HTR-8/SVneo (cell line): ENCODE measurements around the gene HDAC4.

Source experiments
- DNase-seq: peaks from one replicate; pipeline ENCODE4 v3.0.0; 2011; ENCODE audit warnings: low spot score, mixed read lengths; ENCODE audit not compliant: insufficient read length
- FAIRE-seq: peaks from 2 replicates; lab custom pipeline; 2011; peaks lifted over from hg19 to GRCh38; lab: Jason Lieb, UNC

HDAC4 gene

DNA sequence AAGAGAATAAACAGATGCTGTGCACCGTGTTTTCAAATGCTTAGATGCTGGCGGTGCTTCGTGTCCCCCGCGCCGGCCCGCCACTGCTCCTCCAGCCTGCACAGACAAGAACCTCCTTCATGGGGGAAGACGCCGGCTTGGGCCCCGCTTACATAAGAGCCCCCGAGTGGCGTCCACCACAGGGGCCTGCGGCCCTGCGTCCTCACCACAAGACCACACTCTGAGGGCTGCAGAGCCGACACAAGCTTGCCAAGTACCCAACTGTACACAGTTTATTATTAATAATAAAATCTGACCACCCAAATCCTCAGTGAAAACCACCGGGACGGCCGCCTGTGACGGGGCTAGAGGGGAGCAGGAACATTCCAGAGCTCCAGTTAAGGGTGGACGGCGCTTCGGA is 232.2 kb downstream of the HDAC4 start:
- FAIRE-seq (no peak), DNase-seq (no peak)

DNA sequence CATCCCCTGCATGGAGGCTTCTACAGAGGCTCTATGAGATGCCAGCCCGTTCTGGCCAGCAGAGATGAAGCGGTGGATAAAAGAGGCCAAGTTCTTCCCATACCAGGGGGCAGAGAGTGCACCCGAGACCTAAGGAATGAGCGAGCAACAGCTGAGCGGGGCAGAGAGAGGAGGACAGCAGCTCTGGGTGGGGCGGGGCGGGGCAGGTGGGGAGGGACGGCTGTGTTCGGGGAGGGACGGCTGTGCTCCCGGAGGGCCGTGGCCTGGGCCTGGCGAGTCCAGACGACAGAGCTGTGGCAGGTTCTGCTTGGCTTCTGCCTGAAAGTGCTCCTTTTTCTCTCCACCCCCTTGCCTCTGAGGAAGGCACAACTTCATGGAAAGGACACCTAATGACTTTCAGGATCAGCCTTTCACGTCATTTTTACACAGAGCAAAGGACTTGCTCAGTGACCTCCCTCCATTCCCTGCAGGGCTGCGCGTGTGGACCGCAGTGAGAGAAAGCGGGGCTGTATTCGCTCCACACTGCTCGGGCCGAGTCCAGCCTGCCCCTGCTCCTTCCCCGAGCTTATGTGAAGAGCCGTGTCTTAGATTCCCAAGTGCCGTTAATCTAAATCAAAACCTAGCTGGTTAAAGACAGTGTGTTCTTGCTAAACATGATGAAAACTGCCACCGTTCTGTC is 232.9 kb downstream of the HDAC4 start:
- DNase-seq (no peak), FAIRE-seq (no peak)

DNA sequence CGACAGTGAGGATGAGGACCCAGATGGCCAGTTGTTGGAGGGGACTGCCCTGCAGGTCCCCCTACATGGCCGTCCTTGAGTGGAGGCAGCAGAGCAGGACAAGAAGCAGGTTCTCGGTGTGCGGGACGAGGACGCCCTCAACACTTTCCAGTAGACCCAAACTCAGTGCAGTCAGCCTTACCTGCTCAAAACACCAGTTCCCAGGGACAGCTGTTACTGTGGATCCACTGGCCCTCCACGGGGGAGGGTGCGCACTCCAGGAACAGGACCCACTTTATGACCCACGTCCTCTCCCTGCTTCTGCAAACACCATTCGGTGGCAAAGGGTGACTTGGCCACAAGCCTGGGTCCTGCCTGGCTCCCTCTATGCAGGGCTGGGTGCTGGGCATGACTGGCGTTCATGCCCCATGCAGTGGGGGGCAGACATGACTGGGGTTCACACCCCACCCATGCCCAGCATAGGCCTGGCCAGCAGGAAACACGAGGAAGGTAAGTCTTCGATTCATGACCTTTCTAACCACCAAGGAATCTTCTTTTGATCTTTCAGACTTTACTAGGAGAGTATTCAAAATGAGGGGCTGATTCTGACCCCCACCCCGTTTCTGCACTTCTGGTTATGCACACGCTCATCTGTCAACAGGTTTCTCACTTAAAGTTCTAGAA is 233.7 kb downstream of the HDAC4 start:
- no peak for DNase-seq
- FAIRE-seq = no peak

DNA sequence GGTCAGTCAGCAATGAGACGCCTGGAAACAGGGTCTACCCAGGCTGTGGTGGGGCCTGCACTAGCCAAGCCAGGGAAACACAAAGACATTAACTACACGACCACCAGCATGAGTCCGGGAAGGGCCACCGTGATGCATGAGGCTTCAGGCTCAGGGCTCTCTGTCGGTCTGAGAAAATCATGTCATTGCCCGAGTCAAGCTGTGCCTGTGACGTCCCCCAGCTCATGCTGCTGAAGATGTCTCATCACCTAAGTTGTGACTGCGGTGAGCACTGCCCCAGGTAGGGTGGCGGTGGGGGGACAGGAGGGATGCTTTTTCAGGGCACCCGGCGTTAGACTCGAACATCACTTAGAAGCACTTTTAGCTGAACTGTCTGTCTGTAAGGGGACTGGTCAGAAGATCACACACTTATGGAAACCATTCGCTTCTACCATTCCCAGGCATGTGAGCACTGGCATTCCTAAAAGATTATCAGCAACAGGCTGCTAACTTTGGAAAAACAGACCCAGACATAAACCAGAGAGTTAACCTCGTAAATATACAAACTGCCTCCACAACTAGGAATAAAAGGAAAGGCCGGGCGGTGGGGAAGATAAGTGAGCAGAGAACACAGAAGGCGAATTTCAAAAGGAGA is 234.5 kb downstream of the HDAC4 start:
- no peak for DNase-seq
- no peak for FAIRE-seq

DNA sequence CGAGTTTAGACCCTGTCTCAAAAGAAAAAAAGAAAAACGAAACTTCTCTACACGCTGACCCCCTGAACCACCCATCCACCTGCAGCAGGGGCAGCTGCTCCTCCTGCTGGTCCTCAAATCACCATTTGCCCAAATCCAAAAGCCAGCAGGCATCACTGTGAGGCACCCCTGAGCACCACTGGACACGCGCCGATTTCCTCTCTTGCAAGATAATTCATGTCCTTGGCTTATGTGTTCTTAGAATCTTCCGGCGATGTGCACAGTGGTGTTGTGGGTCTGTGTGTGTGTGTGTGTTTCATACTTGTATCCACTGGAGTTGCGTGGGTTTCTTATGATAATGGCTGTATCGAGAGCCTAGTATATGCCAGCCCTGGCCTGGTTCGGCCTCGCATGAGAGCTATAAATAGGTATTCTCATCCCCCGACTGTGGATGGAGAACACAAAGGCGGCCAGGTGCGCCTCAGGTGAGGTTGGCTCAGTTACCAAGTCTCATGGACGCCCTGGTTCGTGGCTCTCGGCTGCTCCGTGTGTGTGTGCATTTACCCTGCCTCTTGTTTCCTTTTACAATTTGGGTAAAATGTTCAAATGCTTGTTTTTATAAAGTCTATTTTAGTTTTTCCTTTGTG is 235.5 kb downstream of the HDAC4 start:
- no peak for FAIRE-seq
- no peak for DNase-seq

DNA sequence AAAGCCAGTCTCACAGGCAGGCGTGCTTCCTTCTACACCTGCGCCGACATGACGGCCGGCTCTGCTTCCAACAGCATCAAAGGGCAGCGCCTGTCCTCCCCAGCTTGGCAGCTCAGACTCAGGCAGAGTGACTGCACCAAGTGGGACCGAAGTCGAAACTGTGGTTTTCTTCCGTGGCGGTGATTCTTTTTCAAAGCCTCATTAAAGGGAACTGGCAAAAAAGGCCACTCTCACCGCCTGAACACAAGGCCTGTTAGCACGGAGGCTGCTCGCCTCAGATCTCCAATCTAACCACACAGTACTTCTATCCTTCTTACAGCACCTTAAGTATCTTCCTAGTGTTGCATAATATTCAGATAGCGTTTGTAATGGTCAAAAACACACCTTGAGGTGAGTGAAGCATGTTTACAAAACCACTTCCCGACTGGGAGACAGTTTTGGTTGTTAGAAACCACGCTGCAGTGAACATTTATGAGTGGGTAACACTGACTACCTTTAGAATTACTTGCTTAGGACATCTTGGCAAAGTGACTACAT is 236.4 kb downstream of the HDAC4 start:
- FAIRE-seq (no peak), DNase-seq (no peak)

DNA sequence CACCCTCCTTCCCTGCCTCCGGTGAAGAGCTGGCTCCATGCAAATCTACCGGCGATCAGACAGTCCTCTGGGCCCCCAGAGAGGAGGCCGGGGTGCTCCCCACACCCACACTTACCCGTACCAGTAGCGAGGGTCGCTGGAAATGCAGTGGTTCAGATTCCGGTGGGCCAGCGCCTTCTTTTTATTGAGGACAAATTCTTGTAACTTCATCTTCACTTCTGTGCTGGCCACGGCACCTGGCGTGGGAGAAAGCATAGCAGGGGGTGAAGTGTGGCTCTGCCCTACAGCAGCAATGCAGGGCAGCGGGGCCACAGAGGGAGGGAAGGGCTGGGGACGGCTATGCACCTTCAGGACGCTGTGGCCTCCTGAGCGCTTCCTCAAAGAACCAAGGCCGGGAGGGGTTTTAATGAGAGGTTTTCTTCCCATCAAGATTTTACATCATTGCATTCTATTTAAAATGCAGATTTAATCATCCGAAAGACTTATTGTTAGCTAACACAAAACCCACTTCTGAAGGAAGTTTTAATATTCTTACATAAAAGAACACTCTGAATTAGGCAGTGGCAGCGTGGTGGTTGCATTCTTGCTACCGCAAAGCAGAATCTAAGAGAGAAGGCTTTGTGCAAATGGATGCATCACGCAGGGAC is 237.0 kb downstream of the HDAC4 start:
- FAIRE-seq = no peak
- DNase-seq = no peak

DNA sequence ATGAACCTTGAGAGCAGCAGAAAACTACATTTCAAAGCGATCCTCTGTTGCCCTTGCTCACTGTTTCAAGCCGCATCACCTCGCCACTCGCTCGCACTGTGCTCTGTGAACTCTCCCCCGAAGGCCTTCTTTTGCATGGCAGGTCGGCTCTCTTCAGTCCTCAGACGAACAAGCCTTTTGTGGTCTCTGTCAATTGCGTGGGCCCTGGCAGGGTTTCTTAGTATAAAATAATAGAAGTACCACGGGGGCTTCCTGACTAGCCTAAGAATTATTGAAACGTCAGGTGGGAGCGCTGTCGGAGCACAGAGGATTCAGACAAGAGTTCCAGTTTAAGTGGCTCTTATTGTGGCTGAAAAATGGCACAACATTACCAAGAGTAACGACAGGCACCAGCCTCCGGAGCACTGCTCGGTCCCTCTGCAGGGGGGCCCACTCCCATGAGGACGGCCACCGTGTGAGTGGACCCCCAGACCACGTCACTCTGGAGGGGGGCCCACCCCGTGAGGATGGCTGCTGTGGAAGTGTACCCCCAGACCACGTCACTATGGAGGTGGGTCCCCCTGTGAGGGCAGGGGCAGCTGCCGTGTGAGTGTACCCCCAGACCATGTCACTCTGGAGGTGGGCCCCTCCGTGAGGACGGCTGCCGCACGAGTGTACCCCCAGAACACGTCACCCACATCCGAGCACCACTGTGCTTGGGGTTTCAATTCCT is 237.7 kb downstream of the HDAC4 start:
- DNase-seq (no peak), FAIRE-seq (no peak)

DNA sequence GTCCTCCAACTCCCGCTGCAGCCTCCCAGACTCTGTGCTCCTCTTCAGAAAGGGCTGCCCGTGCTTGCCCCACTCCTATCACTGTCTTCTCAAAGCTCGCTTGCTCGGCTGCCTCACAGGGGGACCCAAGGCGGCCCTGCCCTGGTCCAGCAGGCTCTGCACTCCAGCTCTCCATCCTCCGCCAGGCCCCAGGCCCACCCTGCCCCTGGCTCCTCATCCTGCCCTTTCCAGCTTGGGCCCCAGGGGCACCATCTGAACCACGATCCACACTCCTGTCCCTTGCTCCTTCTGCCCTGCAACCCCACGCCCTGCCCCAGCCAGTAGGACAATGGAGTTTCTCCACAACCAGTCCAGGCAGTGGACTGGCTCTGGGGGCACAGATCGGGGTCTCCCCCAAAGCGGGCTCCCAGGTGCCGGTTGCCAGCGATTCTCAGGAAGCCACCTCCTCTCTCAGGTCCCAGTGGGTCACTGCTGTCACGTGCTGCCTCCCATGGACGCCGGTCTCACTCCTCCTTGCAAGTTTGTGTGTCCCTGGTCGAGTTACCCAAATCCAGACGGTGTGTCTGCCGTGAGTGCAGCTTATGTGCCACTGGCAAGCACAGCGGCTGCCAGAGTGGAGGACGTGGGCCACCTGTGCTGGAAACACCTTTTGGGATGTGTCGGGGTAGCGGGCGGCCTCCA is 238.5 kb downstream of the HDAC4 start:
- FAIRE-seq (no peak), DNase-seq (no peak)

DNA sequence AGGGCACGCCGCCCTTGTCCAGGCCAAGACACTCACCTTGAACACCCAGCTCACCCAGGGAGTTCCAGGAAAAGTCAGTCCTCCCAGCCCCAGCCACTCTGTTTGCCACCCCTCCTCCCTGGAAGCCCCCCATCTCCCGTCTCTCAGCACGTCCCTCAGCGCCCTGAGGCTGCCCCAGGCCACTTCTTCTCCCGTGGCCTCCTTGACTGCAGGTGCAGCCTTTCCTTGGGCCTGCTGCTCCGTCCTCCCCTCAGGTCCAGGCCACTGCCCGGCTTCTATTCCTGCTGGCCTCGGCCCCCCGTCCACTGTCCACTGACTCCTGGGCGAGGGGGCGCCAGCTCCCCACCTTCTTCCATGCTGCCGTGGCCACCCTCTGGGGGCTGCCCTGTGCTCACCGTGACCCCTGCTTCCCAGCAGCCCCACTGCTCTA is 239.1 kb downstream of the HDAC4 start:
- DNase-seq (no peak), FAIRE-seq (no peak)

DNA sequence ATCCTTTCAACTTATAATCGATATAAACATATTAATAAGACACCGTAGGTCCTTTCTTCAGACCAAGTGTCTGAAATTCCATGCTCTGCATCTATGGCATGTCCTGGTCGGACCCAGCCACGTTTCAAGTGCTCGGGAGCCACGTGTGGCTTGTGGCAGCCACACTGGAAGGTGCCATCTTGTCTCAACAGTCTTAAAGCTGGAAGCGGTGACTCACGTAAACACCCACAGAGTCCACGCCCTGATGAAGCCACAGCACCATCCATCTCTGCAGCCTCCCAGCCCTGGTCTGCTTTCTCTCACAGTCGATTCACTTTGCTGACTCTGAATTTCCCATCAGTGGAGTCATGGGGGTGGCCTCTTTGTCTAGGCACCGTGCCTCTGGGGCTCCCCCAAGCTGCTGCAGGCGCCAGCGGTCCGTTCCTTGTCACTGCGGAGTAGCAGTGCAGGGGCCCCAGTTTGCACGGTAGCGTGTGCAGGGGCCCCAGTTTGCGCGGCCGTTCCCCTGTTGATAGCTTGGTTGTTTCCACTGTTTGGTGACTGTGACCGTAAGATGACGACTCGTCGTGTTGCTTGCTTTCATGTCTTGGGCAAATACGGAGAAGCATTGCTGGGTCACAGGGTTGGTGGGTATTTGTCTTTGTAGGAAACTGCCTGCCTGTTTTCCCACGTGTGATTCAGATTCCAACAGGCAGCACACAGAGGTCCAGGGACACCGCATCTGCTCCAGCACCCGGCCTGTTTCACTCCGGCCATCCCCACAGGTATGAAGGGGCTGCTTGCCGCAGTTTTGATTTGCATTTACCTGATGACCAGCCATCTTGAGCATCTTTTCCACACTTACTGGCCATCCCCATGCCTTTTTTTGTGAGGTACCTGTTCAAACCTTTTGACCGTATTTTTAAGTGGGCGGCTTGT is 240.3 kb downstream of the HDAC4 start:
- no peak for DNase-seq

DNA sequence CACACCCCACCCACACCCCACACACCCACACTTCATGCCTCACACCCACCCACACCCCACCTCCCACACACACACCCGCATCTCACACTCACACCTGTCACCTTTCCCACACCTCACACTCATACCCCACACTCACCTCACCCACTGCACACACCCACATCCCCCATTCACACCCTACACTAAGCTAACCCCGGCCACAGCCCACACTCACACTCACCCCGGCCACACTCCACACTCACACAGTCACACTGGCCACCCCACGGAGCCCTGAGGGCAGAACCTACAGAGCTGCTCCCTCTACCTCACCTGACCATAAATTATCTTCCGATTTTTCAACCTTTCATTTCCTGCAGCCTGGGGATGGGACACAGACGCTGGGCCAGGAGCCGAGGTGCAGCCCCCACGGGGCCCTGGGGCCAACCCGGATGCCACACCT is 241.3 kb downstream of the HDAC4 start:
- FAIRE-seq (peak; percentile 23), DNase-seq (no peak)

More for the DNA sequence above, 240.3 kb downstream of the HDAC4 start:
- FAIRE-seq = no peak

DNA sequence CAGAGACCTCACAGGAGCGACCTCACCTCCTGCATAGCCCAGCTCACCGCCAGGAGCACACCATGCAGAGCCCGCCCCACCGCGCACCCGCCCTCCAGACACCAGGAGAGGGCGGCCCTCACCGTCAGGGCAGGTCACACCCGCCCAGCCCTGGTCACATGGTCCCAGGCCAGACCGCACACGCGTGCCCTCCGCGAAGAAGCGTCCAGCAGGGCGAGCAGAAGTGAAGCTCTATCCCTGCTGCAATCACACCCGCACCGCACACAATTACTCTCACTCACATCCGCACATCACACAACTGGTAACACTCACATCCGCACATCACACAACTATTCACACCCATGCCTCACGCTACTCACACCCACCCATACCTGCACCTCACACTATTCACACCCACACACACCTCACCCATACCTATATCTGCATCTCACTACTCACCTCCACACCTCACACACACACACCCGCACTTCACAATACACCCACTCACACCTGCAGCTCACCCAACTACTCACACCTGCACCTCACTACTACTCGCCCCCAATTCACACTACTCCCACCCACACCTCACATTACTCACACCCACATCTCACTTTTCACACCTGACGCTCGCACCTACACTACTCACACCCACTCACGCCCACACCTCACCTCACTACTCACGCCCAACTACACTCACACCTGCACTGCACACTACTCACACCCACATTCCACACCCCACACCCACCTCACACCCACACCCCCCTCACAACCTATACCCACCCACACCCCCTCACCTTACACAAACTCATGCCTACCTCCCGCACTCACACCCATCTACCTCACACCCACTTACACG is 242.0 kb downstream of the HDAC4 start:
- FAIRE-seq = peak; percentile 58
- DNase-seq = no peak

DNA sequence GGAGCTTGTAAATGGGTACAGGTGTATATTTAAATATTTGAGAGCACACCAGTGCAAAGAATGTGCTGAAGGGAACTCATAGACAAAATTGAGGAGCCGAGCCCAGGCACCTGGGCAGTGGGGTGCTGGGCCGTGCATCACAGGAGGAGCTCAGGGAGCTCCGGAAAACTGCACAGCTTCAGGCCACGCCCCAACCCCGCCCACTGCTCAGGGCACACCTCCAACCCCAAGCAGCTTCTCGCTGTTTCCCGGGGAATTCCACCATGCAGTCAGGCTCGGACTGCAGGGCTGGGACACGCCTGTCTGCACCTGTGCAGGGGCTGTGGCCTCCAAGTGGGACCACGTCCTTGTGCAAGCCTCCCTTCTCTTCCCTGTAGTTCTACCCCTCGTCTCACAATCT is 243.0 kb downstream of the HDAC4 start:
- FAIRE-seq (no peak), DNase-seq (no peak)

DNA sequence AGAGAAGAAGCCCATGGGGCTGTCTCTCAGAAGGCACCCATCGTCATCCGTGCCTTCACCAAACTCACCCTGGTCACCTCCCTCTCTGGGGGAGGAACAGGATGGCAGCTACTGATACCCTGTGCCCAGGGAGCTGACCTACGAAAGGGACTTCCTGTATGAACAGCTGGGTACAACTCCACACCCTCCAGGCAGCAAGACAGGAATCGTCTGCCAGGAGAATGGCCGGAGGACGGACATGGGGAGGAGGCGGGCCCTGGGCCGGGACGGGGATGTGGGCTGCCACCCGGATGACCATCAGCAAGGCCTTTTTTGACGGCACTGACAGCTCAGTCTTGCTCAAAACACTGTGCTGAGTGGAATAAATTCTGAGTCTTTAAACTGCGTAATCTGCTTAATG is 243.6 kb downstream of the HDAC4 start:
- FAIRE-seq (no peak), DNase-seq (no peak)

DNA sequence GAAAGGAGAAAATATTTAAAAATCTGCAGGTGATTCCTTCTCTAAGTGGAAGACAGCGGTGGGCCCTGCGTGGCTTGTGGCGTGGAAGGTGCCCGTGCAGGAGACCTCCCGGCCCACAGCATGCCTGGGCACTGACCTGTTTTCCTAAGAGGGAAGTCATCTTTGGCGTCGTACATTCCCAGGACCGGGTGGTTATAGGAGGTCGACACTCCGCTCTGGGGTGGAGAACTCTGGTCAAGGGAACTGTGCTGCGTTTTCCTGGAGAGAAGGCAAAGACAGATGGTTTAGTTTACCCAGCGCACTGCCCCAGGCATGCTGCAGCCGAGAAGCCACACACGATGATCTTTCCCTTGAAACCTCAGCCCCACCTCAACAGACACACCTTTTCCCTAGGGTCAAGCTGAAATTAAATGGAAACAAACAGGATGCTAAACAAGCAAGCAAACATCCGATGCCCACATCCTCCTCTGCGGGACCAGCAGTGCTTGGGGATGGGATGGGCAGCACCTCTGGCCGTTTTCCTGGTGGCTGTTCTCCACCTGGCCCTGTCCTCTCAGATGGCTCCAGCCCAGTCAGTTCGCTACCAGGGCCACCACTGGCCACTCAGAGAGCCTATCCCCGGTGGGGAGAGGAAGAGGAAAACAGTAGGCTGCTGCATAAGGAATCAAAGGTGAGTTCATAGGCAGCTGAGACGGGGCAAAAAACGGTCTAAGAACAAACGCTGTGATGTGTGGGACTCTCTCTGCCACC is 244.1 kb downstream of the HDAC4 start:
- no peak for FAIRE-seq
- DNase-seq = no peak
